Measurements from ENCODE around the gene ENHO. TPM values are rescaled to one million over a fixed set of nuclear protein-coding genes. Genes with fewer than 3 reads are reported as not detected.
"Not testable (repeated sequence)": the region's sequence is repeated elsewhere in the genome, so short reads cannot be mapped to it uniquely, and the experiment has no call there.

The ENHO gene
- total and polyA plus RNA-seq, 8 donors, result 1.2 to 63.8 (median 11.4) TPM; not detected in 2

DNA sequence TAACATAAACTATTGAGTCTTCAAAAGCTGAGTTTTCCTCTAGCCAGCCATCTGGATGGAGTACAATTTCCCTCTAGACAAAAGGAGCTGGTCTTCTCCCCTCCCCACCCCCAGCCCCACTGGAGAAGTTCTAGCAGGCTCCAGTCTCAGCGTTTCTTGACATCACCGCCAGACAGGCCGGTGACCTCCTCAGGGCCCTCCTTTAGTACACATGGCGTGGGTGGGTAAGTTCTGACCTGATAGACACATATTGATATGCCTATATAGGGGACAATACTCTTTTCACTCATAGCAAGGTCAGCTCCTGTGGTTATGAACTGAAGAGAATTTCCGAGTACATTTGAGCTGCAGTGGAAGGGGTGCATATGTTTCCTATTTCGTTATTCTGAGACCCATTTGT lies 37.0 kb downstream of the ENHO start:
- Histone ChIP-seq H3K4me3 (no peak overlapping the region), H3K9me3 (no peaks in the 10 kb centered on the region), H3K27me3 (peaks cover 0 to 24% (median 5%) of the 10 kb centered on the region in 3 donors), H3K36me3 (no peaks in the 10 kb centered on the region), H3K27ac (no peak overlapping the region), H3K4me1 (no peaks in the 10 kb centered on the region)
- WGBS, 5 donors, result 69 to 82% (median 74%) methylated on average over 6 of the region's 6 CpGs
- intact Hi-C loops (cut with DNase I; ENCODE audit: low total_unique reads), result no loop called here
- TF ChIP-seq EP300 (IDR thresholded peaks at IDR 0.05), result no peak
- TF ChIP-seq, protein P1, sequence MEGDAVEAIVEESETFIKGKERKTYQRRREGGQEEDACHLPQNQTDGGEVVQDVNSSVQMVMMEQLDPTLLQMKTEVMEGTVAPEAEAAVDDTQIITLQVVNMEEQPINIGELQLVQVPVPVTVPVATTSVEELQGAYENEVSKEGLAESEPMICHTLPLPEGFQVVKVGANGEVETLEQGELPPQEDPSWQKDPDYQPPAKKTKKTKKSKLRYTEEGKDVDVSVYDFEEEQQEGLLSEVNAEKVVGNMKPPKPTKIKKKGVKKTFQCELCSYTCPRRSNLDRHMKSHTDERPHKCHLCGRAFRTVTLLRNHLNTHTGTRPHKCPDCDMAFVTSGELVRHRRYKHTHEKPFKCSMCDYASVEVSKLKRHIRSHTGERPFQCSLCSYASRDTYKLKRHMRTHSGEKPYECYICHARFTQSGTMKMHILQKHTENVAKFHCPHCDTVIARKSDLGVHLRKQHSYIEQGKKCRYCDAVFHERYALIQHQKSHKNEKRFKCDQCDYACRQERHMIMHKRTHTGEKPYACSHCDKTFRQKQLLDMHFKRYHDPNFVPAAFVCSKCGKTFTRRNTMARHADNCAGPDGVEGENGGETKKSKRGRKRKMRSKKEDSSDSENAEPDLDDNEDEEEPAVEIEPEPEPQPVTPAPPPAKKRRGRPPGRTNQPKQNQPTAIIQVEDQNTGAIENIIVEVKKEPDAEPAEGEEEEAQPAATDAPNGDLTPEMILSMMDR (IDR thresholded peaks at IDR 0.05), result no peak
- no peak for TF ChIP-seq POLR2A (IDR thresholded peaks at IDR 0.05)
- TF ChIP-seq POLR2AphosphoS5 (IDR thresholded peaks at IDR 0.05), result no peak
- DNase-seq, result no peak

DNA sequence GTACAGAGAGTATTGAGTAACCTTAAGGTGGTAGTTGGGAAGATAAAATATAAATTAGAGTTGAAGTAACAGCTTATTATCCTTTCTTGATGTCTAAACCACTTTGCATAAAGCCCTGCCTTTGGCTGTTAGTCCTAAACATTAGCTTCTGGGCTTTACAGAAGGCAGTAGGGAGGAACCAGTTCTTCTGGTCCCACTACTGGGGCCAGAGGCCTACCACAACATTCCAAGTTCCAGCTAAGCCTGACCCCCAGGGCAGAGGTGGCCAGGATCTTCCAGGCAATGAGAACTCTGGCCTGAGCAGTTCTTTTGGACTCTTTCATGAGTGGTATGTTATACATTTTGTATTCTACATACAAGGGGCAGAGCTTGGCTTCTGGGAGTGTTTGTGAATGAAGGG lies 38.1 kb downstream of the ENHO start:
- no peak for TF ChIP-seq POLR2A (IDR thresholded peaks at IDR 0.05)
- Histone ChIP-seq H3K4me3 (no peak overlapping the region), H3K4me1 (no peaks in the 10 kb centered on the region), H3K9me3 (no peaks in the 10 kb centered on the region), H3K36me3 (no peaks in the 10 kb centered on the region), H3K27me3 (peaks cover 0 to 14% (median 2%) of the 10 kb centered on the region in 3 donors), H3K27ac (no peak overlapping the region)
- intact Hi-C loops (cut with DNase I; ENCODE audit: low total_unique reads), result no loop called here
- no peak for DNase-seq

DNA sequence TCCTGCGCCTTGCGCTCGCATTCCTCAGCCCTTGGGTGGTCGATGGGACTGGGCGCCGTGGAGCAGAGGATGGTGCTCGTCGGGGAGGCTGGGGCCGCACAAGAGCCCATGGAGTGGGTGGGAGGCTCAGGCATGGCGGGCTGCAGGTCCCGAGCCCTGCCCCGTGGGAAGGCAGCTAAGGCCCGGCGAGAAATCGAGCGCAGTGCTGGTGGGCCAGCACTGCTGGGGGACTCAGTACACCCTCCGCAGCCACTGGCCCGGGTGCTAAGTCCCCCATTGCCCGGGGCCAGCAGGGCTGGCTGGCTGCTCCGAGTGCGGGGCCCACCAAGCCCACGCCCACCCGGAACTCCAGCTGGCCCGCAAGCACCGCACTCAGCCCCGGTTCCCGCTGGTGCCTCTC lies 40.0 kb downstream of the ENHO start:
- H3K27ac ChIP-seq; H3K27me3 ChIP-seq; H3K36me3 ChIP-seq; DNase-seq; H3K4me1 ChIP-seq; intact Hi-C loops (cut with DNase I; ENCODE audit: low total_unique reads); H3K4me3 ChIP-seq; H3K9me3 ChIP-seq: not testable (repeated sequence)
- WGBS, 5 donors, result 96 to 99% (median 97%) methylated on average over 9 to 25 of the region's 27 CpGs

DNA sequence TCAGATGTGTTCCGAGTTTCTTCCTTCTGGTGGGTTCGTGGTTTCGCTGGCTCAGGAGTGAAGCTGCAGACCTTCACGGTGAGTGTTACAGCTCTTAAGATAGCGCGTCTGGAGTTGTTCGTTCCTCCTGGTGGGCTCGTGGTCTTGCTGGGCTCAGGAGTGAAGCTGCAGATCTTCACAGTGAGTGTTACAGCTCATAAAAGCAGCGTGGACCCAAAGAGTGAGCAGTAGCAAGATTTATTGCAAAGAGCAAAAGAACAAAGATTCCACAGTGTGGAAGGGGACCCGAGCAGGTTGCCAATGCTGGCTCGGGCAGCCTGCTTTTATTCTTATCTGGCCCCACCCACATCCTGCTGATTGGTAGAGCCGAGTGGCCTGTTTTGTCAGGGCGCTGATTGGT lies 41.2 kb downstream of the ENHO start:
- H3K27me3 ChIP-seq; DNase-seq; H3K4me1 ChIP-seq; intact Hi-C loops (cut with DNase I; ENCODE audit: low total_unique reads); H3K4me3 ChIP-seq; H3K36me3 ChIP-seq; H3K27ac ChIP-seq; H3K9me3 ChIP-seq: not testable (repeated sequence)
- WGBS, 5 donors, result 68 to 77% (median 75%) methylated on average over 13 of the region's 13 CpGs

DNA sequence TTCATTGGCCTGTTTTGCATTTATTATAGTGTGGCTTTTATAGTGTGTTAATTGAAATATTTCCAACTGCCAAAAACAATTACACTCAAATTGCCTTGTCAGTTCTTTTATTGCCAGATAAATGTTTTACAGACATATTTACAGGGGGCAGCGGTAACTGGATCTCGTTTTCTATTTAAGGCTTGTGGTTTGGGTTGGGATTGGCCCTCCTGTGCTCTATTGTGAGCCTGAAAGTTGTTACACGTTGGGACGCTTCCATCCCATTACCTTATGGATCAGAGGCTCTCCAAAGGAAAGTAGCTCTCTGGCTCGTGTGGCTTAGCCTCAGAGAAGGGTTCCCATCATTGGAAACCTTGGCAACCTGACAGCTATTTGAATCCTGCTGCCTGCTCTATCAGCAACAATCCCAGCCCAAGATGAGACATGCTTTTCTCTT lies 43.3 kb downstream of the ENHO start:
- no peaks in the 10 kb centered on the region for H3K36me3 ChIP-seq
- intact Hi-C loops (cut with DNase I; ENCODE audit: low total_unique reads), result no loop called here
- H3K9me3 ChIP-seq, result no peaks in the 10 kb centered on the region
- H3K4me1 ChIP-seq, result no peaks in the 10 kb centered on the region
- TF ChIP-seq, protein P1 (IDR thresholded peaks at IDR 0.05), result no peak
- TF ChIP-seq EP300 (IDR thresholded peaks at IDR 0.05), result no peak
- no peak for TF ChIP-seq POLR2AphosphoS5 (IDR thresholded peaks at IDR 0.05)
- TF ChIP-seq POLR2A (IDR thresholded peaks at IDR 0.05), result no peak
- 55 to 60% (median 57%) methylated on average over 5 of the region's 5 CpGs for WGBS, 5 donors
- no peak overlapping the region for H3K4me3 ChIP-seq
- no peak for DNase-seq
- peaks cover 0 to 4% (median 0%) of the 10 kb centered on the region in 3 donors for H3K27me3 ChIP-seq
- H3K27ac ChIP-seq, result no peak overlapping the region

DNA sequence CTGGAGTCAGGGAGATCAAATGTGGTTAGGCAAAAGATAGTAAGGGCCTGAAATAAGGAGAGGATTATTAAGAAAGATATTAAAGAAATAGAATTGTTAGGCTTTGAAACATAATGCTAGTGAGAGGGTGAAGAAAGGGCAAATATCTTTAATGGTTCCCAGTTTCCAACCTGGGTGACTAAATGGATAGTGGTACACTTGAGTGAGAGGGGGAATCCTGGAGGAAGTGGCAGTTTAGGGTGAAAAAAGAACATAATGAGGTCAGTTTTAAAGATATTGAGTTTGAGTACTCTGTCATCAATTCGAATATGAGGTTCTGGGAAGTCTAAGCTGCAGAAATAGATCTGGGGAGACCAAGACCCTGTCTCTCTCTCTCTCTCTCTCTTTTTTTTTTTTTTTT lies 45.2 kb downstream of the ENHO start:
- WGBS, 5 donors, result 70 to 81% (median 77%) methylated on average over 1 of the region's 1 CpG
- H3K27me3 ChIP-seq, result peaks cover 0 to 4% (median 0%) of the 10 kb centered on the region in 3 donors
- H3K4me3 ChIP-seq, result no peak overlapping the region
- H3K9me3 ChIP-seq, result no peaks in the 10 kb centered on the region
- intact Hi-C loops (cut with DNase I; ENCODE audit: low total_unique reads), result no loop called here
- no peaks in the 10 kb centered on the region for H3K36me3 ChIP-seq
- no peak overlapping the region for H3K27ac ChIP-seq
- H3K4me1 ChIP-seq, result no peaks in the 10 kb centered on the region
- DNase-seq, result no peak
- TF ChIP-seq, protein P1 (IDR thresholded peaks at IDR 0.05), result no peak
- TF ChIP-seq POLR2A (IDR thresholded peaks at IDR 0.05) (no peak), EP300 (IDR thresholded peaks at IDR 0.05) (no peak), POLR2AphosphoS5 (IDR thresholded peaks at IDR 0.05) (no peak)
